HG03565 (cell line): Measurements from ENCODE around the gene ADAM10.

Source experiments
- ATAC-seq: cut with Tn5 transposase; IDR thresholded peaks from one replicate; pipeline ENCODE4 v1.9.1; 2021; ENCODE audit warnings: mild to moderate bottlenecking, moderate library complexity; ENCODE audit not compliant: unreplicated experiment

Gene ADAM10

GRCh38 chr15:58716027-58716426 is 33.5 kb downstream of the ADAM10 start:
- ATAC-seq = no peak

GRCh38 chr15:58715266-58715917 is 34.1 kb downstream of the ADAM10 start:
- no peak for ATAC-seq

GRCh38 chr15:58710701-58711100 is 38.8 kb downstream of the ADAM10 start:
- ATAC-seq = no peak

GRCh38 chr15:58707397-58707796 is 42.1 kb downstream of the ADAM10 start:
- ATAC-seq = no peak

- no peak for ATAC-seq
Measured at GRCh38 chr15:58705105-58705504, 44.4 kb downstream of the ADAM10 start.

GRCh38 chr15:58704155-58704865 is 45.2 kb downstream of the ADAM10 start:
- ATAC-seq = no peak

GRCh38 chr15:58703610-58704009 is 45.9 kb downstream of the ADAM10 start:
- no peak for ATAC-seq

GRCh38 chr15:58702233-58702632 is 47.3 kb downstream of the ADAM10 start:
- ATAC-seq = no peak

- no peak for ATAC-seq
Measured at GRCh38 chr15:58701376-58701775, 48.1 kb downstream of the ADAM10 start.

- no peak for ATAC-seq
Measured at GRCh38 chr15:58699769-58700168, 49.7 kb downstream of the ADAM10 start.

GRCh38 chr15:58698887-58699641 is 50.4 kb downstream of the ADAM10 start:
- ATAC-seq = no peak

- ATAC-seq = no peak
Measured at GRCh38 chr15:58697220-58697619, 52.3 kb downstream of the ADAM10 start.

GRCh38 chr15:58696738-58697137 is 52.8 kb downstream of the ADAM10 start:
- ATAC-seq = no peak

GRCh38 chr15:58694641-58695398 is 54.7 kb downstream of the ADAM10 start:
- no peak for ATAC-seq

- no peak for ATAC-seq
Measured at GRCh38 chr15:58690703-58691102, 58.8 kb downstream of the ADAM10 start.

- no peak for ATAC-seq
Measured at GRCh38 chr15:58689646-58690045, 59.9 kb downstream of the ADAM10 start.

GRCh38 chr15:58686286-58686685 is 63.2 kb downstream of the ADAM10 start:
- ATAC-seq = no peak

GRCh38 chr15:58684751-58685150 is 64.8 kb downstream of the ADAM10 start:
- ATAC-seq = no peak

GRCh38 chr15:58684036-58684710 is 65.3 kb downstream of the ADAM10 start:
- no peak for ATAC-seq

GRCh38 chr15:58682234-58682633 is 67.3 kb downstream of the ADAM10 start:
- no peak for ATAC-seq

- ATAC-seq = no peak
Measured at GRCh38 chr15:58678683-58679082, 70.8 kb downstream of the ADAM10 start.
